ENCODE data around the gene ITPR3.

The ITPR3 gene

DNA sequence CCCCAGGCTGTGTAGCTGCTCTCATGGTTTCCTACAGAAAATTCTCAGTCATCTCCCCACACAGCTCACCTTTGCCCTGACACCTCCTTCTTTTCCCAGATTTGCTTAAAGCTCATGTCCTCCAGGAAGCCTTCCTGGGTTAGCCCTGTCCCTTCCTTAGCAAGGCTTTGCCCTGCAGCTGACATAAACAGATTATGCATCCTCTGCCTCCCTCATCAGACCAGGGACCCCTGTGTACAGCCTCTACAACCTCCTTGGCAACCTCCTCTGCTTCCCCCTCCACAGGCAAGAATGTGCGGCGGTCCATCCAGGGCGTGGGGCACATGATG is 50.6 kb downstream of the ITPR3 start:
- Mint-ChIP-seq H3K4me3 (no peak overlapping the region), H3K27me3 (ENCODE audit: low read depth) (no peaks in the 10 kb centered on the region), H3K4me1 (ENCODE audit: low read depth) (peaks cover 17% of the 10 kb centered on the region), H3K27ac (peak overlapping the region; percentile 67), H3K36me3 (ENCODE audit: low read depth) (peaks cover 32% of the 10 kb centered on the region), H3K9me3 (no peaks in the 10 kb centered on the region)

DNA sequence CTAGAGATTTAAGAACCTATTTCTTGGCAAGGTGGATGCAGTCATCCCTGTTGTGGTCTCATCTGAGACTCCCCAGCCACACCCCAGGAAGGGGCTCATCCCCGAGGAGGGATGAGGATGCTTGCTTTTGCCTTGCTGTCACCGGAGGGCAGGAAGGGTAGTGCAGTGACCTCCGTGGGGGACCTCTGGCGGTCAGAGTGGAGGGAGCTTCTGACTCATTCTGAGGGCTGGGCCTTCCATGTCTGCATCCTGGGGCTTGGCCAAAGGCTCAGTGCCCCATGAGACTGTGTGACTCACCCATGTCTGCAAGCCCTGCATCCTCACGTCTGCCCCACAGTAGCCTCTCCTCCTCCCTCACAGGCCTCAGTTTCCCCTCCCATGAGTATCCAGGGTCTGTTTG is 51.7 kb downstream of the ITPR3 start:
- H3K4me3 Mint-ChIP-seq: no peak overlapping the region
- no peaks in the 10 kb centered on the region for H3K9me3 Mint-ChIP-seq
- H3K36me3 Mint-ChIP-seq (ENCODE audit: low read depth): peaks cover 37% of the 10 kb centered on the region
- no peak overlapping the region for H3K27ac Mint-ChIP-seq
- no peaks in the 10 kb centered on the region for H3K27me3 Mint-ChIP-seq (ENCODE audit: low read depth)
- peaks cover 18% of the 10 kb centered on the region for H3K4me1 Mint-ChIP-seq (ENCODE audit: low read depth)

DNA sequence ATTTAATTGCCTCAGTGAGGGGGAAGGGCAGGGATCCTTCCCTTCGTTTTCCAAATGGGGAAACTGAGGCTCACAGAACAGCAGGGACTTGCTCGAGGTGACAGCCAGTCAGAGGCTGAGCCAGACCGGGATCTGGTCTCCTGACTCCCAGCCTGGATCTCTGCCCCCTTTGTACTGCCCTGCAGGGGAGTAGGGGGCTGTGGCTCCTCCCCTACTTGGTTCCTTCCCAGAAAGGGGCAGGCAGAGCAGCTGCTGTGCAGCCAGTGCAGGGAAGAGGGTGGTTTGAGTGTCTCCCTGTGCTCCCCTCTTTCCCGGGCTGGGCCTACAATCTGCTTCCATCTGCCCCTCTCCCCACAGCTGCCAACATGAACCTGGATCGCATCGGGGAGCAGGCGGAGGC is 52.7 kb downstream of the ITPR3 start:
- Mint-ChIP-seq H3K4me1 (ENCODE audit: low read depth) (peaks cover 9% of the 10 kb centered on the region), H3K27ac (no peak overlapping the region), H3K36me3 (ENCODE audit: low read depth) (peaks cover 37% of the 10 kb centered on the region), H3K27me3 (ENCODE audit: low read depth) (no peaks in the 10 kb centered on the region), H3K9me3 (no peaks in the 10 kb centered on the region), H3K4me3 (no peak overlapping the region)

DNA sequence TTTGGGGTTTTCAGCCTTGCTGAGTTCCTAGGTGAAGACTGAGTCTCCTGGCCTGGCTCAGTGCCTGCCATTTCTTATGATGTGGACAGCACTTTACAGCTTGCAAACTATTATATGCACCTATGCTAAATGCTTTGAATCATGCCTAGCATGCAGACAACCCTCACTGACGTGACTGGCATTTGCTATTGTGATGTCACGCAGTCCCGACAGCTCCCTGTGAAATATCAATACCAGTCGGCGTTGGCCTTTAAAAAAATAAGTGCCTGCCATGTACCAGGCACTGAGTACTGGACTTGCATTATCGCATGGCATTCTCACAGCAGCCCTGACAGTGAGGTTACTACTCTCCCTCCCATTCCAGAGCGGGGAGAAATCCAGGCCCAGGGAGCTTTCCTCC is 54.8 kb downstream of the ITPR3 start:
- Mint-ChIP-seq H3K4me3 (no peak overlapping the region), H3K36me3 (ENCODE audit: low read depth) (peaks cover 43% of the 10 kb centered on the region), H3K4me1 (ENCODE audit: low read depth) (peaks cover 2% of the 10 kb centered on the region), H3K27me3 (ENCODE audit: low read depth) (no peaks in the 10 kb centered on the region), H3K27ac (no peak overlapping the region), H3K9me3 (no peaks in the 10 kb centered on the region)

DNA sequence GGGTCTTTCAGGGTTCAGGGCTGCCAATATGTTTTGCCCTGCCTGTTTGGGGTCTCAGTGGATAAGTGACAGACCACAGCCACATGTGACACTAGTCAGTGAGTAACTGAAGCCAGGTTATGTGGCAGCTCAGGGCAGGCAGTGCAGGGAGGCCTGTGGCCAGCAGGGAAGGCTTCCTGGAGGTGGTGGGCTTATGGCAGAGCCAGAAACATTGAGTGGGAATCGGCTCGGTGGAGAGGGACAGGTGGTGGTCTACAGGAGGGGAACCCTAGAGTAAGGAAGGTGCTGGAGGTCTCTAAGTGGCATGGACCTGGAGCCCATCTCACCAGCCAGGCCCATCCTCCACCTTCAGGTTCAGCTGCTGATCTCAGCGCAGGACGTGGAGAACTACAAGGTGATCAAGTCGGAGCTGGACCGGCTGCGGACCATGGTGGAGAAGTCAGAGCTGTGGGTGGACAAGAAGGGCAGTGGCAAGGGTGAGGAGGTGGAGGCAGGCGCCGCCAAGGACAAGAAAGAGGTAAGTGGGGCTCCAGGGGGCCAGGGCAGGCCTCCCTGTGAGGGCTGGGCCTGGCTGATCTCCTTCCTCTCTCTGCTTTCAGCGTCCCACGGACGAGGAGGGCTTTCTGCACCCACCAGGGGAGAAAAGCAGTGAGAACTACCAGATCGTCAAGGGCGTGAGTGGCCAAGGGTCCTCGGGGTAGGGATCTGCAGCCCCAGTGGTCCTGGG is 55.5 kb downstream of the ITPR3 start:
- H3K36me3 Mint-ChIP-seq (ENCODE audit: low read depth): peaks cover 37% of the 10 kb centered on the region

DNA sequence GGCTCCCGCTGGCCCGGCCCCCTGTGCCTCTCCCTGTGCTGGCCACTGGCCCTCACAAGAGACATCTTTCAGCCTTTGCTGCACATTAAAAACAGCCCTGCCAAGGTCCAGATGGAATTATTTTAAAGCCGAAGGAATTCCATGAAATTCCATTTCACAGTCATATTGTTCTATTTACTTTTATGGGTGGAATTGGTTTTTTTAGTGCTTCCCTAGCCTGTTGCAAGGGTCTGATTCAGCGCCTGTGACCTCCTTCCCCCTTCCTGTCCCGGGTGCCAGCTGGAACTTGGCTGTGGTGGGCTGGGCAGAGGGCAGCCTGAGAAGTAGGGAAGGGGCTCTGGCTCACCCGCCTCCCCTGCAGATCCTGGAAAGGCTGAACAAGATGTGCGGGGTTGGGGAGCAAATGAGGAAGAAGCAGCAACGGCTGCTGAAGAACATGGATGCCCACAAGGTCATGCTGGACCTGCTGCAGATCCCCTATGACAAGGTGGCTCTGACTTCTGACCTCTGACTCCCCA is 56.1 kb downstream of the ITPR3 start:
- Mint-ChIP-seq H3K9me3 (no peaks in the 10 kb centered on the region), H3K4me3 (no peak overlapping the region), H3K36me3 (ENCODE audit: low read depth) (peaks cover 33% of the 10 kb centered on the region), H3K27me3 (ENCODE audit: low read depth) (no peaks in the 10 kb centered on the region), H3K27ac (no peak overlapping the region), H3K4me1 (ENCODE audit: low read depth) (peaks cover 2% of the 10 kb centered on the region)

More for the DNA sequence above, 55.5 kb downstream of the ITPR3 start:
- Mint-ChIP-seq H3K4me3 (no peak overlapping the region), H3K27me3 (ENCODE audit: low read depth) (no peaks in the 10 kb centered on the region), H3K9me3 (no peaks in the 10 kb centered on the region), H3K4me1 (ENCODE audit: low read depth) (peaks cover 2% of the 10 kb centered on the region), H3K27ac (no peak overlapping the region)

DNA sequence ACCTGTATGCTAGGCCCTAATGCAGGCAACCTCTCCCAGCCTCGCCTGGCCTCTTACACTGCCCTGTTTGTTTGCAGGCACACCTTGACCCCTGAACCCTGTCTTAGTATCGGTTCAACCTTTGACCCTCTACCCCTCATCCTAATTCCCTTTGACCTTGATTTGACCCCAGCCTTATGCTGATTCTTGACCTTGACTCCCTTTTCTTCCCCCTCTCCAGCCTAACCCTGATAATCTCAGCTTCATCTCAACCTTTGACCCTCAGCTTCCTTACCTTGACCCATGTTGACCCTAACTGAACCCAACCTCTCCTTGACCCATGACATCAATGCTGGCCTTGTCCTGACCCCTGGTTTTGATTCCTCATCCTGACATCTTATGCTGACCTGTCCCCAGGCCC is 56.6 kb downstream of the ITPR3 start:
- Mint-ChIP-seq H3K27me3 (ENCODE audit: low read depth) (no peaks in the 10 kb centered on the region), H3K36me3 (ENCODE audit: low read depth) (peaks cover 33% of the 10 kb centered on the region), H3K27ac (no peak overlapping the region), H3K9me3 (no peaks in the 10 kb centered on the region), H3K4me3 (no peak overlapping the region), H3K4me1 (ENCODE audit: low read depth) (peaks cover 4% of the 10 kb centered on the region)

DNA sequence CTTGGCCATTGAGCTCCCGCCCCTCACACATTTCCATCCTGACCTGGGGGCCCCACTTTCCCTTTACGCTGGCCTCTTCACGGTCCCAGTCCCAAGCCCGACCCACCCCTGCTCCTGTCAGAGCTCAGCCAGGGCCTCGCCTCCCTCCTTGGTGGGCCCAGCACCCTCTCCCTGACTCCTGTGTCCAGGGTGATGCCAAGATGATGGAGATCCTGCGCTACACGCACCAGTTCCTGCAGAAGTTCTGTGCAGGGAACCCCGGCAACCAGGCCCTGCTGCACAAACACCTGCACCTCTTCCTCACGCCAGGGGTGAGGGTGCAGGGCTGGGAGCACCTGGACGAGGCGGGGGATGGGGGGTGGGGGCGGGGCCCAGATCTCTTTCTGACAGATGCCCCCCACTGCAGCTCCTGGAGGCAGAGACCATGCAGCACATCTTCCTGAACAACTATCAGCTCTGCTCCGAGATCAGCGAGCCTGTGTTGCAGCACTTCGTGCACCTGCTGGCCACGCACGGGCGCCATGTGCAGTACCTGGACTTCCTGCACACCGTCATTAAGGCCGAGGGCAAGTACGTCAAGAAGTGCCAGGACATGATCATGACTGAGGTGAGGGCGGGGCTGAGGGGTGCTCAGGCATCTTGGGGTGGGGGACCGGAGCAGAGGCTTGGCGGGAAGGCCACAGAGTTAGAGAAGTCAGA is 57.3 kb downstream of the ITPR3 start:
- Mint-ChIP-seq H3K27me3 (ENCODE audit: low read depth) (no peaks in the 10 kb centered on the region), H3K4me1 (ENCODE audit: low read depth) (peaks cover 11% of the 10 kb centered on the region), H3K9me3 (no peaks in the 10 kb centered on the region), H3K4me3 (no peak overlapping the region), H3K36me3 (ENCODE audit: low read depth) (peaks cover 32% of the 10 kb centered on the region), H3K27ac (no peak overlapping the region)

DNA sequence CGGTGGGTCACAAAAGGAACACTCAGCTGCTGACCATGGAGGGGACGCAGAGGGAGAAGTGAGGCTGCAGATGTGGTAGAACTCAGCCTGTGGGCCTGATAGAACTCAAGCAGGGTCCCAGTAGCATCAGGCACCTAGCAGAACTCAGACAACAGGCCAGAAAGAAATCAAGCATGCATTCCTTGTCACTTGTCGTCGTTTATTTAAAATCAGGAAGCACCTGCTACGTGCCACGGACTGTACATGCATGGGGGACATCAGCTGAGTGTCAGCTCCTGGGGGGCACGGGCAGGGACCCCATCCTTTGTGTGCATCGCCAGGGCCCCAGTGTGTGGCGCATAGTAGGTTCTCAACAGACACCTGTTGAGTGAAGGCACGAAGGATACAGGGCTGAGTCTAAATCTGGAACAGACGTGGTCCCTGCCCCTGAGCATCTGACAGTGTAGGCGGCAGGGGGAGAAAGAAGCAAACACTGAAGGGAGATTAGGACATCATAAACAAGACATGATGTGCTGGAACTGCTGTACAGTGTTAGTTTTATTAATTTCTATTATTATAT is 57.9 kb downstream of the ITPR3 start:
- H3K27me3 Mint-ChIP-seq (ENCODE audit: low read depth): no peaks in the 10 kb centered on the region
- H3K4me1 Mint-ChIP-seq (ENCODE audit: low read depth): peaks cover 15% of the 10 kb centered on the region
- no peaks in the 10 kb centered on the region for H3K9me3 Mint-ChIP-seq
- peaks cover 31% of the 10 kb centered on the region for H3K36me3 Mint-ChIP-seq (ENCODE audit: low read depth)
- no peak overlapping the region for H3K4me3 Mint-ChIP-seq
- no peak overlapping the region for H3K27ac Mint-ChIP-seq

DNA sequence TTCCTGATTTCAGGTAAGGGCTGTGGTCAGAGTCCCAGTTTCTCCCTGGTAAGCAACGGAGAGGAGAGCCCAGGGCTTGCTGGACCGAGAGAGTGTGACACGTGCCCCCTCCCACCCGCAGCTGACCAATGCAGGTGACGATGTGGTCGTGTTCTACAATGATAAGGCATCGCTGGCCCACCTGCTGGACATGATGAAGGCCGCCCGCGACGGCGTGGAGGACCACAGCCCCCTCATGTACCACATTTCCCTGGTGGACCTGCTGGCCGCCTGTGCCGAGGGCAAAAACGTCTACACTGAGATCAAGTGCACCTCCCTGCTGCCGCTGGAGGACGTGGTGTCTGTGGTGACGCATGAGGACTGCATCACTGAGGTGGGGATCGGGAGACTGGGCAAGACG is 58.6 kb downstream of the ITPR3 start:
- no peak overlapping the region for H3K4me3 Mint-ChIP-seq
- no peak overlapping the region for H3K27ac Mint-ChIP-seq
- no peaks in the 10 kb centered on the region for H3K9me3 Mint-ChIP-seq
- no peaks in the 10 kb centered on the region for H3K27me3 Mint-ChIP-seq (ENCODE audit: low read depth)
- peaks cover 34% of the 10 kb centered on the region for H3K36me3 Mint-ChIP-seq (ENCODE audit: low read depth)
- H3K4me1 Mint-ChIP-seq (ENCODE audit: low read depth): peaks cover 16% of the 10 kb centered on the region

DNA sequence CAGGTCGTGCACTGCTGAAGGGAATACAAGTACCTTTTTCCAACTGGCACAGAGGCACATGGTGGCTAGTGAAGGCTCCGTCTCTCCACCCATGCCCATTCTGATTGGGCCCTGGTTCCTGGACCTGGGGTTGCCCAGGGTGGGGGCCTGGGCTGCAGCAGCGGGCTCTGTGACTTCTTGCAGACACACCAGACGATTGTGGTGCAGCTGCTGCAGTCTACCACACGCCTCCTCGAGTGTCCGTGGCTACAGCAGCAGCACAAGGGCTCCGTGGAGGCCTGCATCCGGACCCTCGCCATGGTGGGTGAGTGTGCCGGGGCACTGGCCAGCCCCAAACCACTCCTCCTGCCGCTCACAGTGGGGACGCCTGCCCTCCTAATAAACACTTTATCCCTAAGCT is 61.2 kb downstream of the ITPR3 start:
- Mint-ChIP-seq H3K36me3 (ENCODE audit: low read depth) (peaks cover 44% of the 10 kb centered on the region), H3K4me3 (no peak overlapping the region), H3K9me3 (no peaks in the 10 kb centered on the region), H3K27me3 (ENCODE audit: low read depth) (no peaks in the 10 kb centered on the region), H3K4me1 (ENCODE audit: low read depth) (peaks cover 16% of the 10 kb centered on the region), H3K27ac (no peak overlapping the region)

DNA sequence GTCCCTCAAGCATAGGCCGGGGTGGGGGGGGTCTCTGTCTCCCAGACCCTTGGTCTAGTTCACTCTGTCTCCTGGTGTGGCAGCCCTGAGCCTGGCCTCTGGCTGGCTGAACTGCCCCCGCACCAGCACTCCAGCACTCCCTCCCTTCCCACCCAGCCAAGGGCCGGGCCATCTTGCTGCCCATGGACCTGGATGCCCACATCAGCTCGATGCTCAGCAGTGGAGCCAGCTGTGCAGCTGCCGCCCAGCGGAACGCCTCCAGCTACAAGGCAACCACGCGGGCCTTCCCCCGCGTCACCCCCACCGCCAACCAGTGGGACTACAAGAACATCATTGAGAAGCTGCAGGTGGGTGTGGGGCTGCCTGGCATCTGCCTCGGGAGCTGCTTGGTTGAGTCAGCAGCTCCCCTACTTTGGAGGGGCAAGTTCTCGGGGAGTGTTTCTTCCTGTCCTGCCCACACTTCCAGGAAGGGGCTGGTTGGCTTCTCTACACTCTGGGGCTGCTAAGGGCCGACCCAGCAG is 62.0 kb downstream of the ITPR3 start:
- Mint-ChIP-seq H3K36me3 (ENCODE audit: low read depth) (peaks cover 36% of the 10 kb centered on the region), H3K27me3 (ENCODE audit: low read depth) (no peaks in the 10 kb centered on the region), H3K27ac (no peak overlapping the region), H3K4me3 (no peak overlapping the region), H3K9me3 (no peaks in the 10 kb centered on the region), H3K4me1 (ENCODE audit: low read depth) (peaks cover 14% of the 10 kb centered on the region)

DNA sequence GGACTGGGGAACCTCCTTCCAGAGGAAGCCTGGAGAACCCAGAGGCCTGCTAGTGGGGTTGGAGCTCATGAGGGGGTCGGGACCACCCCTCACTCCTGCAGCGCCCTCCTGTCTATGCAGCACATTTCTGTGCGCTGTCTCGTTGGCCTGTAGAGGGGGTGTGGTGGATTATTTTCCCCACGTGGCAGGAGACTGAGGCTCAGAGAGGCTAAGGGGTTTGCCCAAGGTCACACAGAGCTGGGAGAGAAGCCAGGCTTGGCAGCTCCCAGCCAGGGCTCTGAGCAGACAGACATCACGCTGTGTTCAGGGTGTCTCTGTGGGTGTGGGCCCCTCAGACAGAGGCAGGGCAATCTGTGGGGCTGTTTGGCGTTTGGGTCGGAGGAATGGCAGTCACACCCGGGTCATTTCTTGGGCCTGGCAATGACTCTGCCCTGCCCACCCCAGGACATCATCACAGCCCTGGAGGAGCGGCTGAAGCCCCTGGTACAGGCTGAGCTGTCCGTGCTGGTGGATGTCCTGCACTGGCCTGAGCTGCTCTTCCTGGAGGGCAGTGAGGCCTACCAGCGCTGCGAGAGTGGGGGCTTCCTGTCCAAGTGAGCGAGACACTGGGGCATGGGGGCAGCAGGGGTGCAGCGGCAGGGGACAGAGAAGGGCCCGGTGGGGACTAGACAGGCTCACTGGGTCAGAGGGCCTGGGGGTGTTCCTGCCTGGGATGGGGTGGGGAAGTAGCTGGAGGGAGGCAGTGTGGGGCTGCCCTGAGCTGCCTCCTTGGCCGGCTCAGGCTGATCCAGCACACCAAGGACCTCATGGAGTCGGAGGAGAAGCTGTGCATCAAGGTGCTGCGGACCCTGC is 62.7 kb downstream of the ITPR3 start:
- Mint-ChIP-seq H3K9me3 (no peaks in the 10 kb centered on the region), H3K27me3 (ENCODE audit: low read depth) (no peaks in the 10 kb centered on the region), H3K36me3 (ENCODE audit: low read depth) (peaks cover 35% of the 10 kb centered on the region), H3K4me3 (no peak overlapping the region), H3K27ac (no peak overlapping the region), H3K4me1 (ENCODE audit: low read depth) (peaks cover 14% of the 10 kb centered on the region)

DNA sequence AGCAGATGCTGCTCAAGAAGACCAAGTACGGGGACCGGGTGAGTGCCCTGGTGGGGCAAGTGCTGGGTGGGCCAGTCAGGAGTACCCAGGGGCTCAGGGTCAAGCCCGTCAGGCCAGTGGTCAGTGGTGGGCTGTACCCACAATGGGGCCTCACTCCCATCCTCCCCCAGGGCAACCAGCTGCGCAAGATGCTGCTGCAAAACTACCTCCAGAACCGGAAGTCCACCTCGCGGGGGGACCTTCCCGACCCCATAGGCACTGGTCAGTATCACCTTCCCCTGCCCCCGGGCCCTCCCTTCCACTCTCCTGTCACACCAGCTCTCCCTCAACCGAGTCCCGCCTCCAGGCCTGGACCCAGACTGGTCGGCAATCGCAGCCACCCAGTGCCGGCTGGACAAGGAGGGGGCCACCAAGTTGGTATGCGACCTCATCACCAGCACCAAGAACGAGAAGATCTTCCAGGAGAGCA is 63.3 kb downstream of the ITPR3 start:
- H3K9me3 Mint-ChIP-seq: no peaks in the 10 kb centered on the region
- H3K36me3 Mint-ChIP-seq (ENCODE audit: low read depth): peaks cover 32% of the 10 kb centered on the region
- no peak overlapping the region for H3K4me3 Mint-ChIP-seq
- H3K27me3 Mint-ChIP-seq (ENCODE audit: low read depth): no peaks in the 10 kb centered on the region
- H3K4me1 Mint-ChIP-seq (ENCODE audit: low read depth): peaks cover 14% of the 10 kb centered on the region
- H3K27ac Mint-ChIP-seq: no peak overlapping the region
